Panc1 (cell line): ENCODE results near the gene IQSEC1.

Experiments
- CTCF ChIP-seq: fragments of 450-650 bp; IDR thresholded peaks from 2 replicates; pipeline ENCODE4 v1.5.1; 2017; ENCODE audit warnings: mild to moderate bottlenecking
- POLR2AphosphoS5 ChIP-seq: IDR thresholded peaks from 2 replicates; pipeline ENCODE4 v1.6.1; 2012; ENCODE audit warnings: mild to moderate bottlenecking, low read depth, low read length, moderate library complexity

GRCh38 chr3:12977117-12977808 lies 96.0 kb downstream of the IQSEC1 start:
- TF ChIP-seq POLR2AphosphoS5 = no peak
- no peak for TF ChIP-seq CTCF
